Keratinocyte (primary cell): ENCODE data around the gene SCRN1. TPM values are rescaled to one million over a fixed set of nuclear protein-coding genes. Genes with fewer than 3 reads are reported as not detected.

Experiments
- DNase-seq: peaks from one replicate; pipeline ENCODE4 v3.0.0-alpha.2; 2011; ENCODE audit warnings: low read depth, missing footprints, low spot score
- FAIRE-seq: peaks from 2 replicates; lab custom pipeline; 2011; peaks lifted over from hg19 to GRCh38; lab: Jason Lieb, UNC
- H2AFZ ChIP-seq: 2 replicates; pipeline ENCODE4 v1.6.0; 2012; ENCODE audit warnings: low read length, control low read depth, inconsistent platforms; ENCODE audit not compliant: control insufficient read depth
- H3K27ac ChIP-seq: 2 replicates; pipeline ENCODE4 v1.5.1; 2011; ENCODE audit warnings: low read length; ENCODE audit not compliant: control insufficient read depth, insufficient read depth
- H3K27me3 ChIP-seq: 3 replicates; pipeline ENCODE4 v1.6.0; 2011; ENCODE audit warnings: low read length; ENCODE audit not compliant: control insufficient read depth, insufficient read depth; ENCODE audit errors: extremely low read depth
- H3K36me3 ChIP-seq, 2 experiments: 2 replicates in 1 of 2; 3 replicates in 1 of 2; pipeline ENCODE4 v1.5.1; 2011; ENCODE audit warnings: low read length in 2 of 2, mild to moderate bottlenecking in 1 of 2; ENCODE audit not compliant: control insufficient read depth in 2 of 2, insufficient read depth in 2 of 2; ENCODE audit errors: extremely low read depth in 1 of 2
- H3K4me1 ChIP-seq: 3 replicates; pipeline ENCODE4 v1.5.1; 2011; ENCODE audit warnings: low read length; ENCODE audit not compliant: control insufficient read depth, insufficient read depth; ENCODE audit errors: extremely low read depth
- H3K4me2 ChIP-seq: 3 replicates; pipeline ENCODE4 v1.6.0; 2011; ENCODE audit warnings: low read depth, low read length; ENCODE audit not compliant: control insufficient read depth, insufficient read depth; ENCODE audit errors: extremely low read depth
- H3K4me3 ChIP-seq, 3 experiments: fragments of 200-600 bp in 1 of 3; sonication (generic) in 1 of 3; 2 replicates in 2 of 3; 3 replicates in 1 of 3; pipeline ENCODE4 v1.5.1; 2011 to 2016; ENCODE audit warnings: low read length in 3 of 3, mild to moderate bottlenecking in 3 of 3, control low read depth in 2 of 3, inconsistent platforms in 1 of 3, low read depth in 1 of 3, mixed read lengths in 1 of 3, mixed run types in 1 of 3, moderate library complexity in 1 of 3; ENCODE audit not compliant: control insufficient read depth in 2 of 3, insufficient read depth in 2 of 3; ENCODE audit errors: extremely low read depth in 1 of 3
- H3K79me2 ChIP-seq: 2 replicates; pipeline ENCODE4 v1.6.0; 2012; ENCODE audit warnings: low read length; ENCODE audit not compliant: control insufficient read depth, insufficient read depth
- H3K9ac ChIP-seq: 3 replicates; pipeline ENCODE4 v1.6.0; 2011; ENCODE audit warnings: low read length; ENCODE audit not compliant: control insufficient read depth, insufficient read depth; ENCODE audit errors: extremely low read depth
- H3K9me1 ChIP-seq: 3 replicates; pipeline ENCODE4 v1.6.0; 2011; ENCODE audit warnings: low read length; ENCODE audit not compliant: control insufficient read depth, insufficient read depth; ENCODE audit errors: extremely low read depth
- H3K9me3 ChIP-seq: 2 replicates; pipeline ENCODE4 v1.5.1; 2012; ENCODE audit warnings: low read depth, low read length; ENCODE audit not compliant: control insufficient read depth
- H4K20me1 ChIP-seq: 3 replicates; pipeline ENCODE4 v1.6.0; 2011; ENCODE audit warnings: low read length; ENCODE audit not compliant: control insufficient read depth, insufficient read depth; ENCODE audit errors: extremely low read depth
- EZH2 ChIP-seq: IDR thresholded peaks from one replicate; pipeline ENCODE4 v1.6.1; 2012; ENCODE audit warnings: inconsistent platforms, mild to moderate bottlenecking, low read length, moderate library complexity
- dilution Hi-C: fragments of 300-500 bp; cut with MboI; formaldehyde crosslinking; loops from one replicate; pipeline ENCODE4 v1.7.0; 2020; ENCODE audit warnings: low sequenced_read_pairs; ENCODE audit not compliant: extremely low pct_ligation_motif_present
- polyA plus RNA-seq, 5 experiments: library from polyadenylated mRNA; depleted of rRNA in 3 of 5; stranded (reverse) in 3 of 5; stranded (forward) in 1 of 5; unstranded in 1 of 5; fragments of >200 nt; gene quantifications; 1 replicate in 1 of 5; 2 replicates in 3 of 5; 3 replicates in 1 of 5; pipeline versions ENCODE4 v1.2.1 to v1.2.3, GENCODE V29; 2011 to 2012; ENCODE audit warnings: missing spikeins in 2 of 5, low read depth in 1 of 5, low replicate concordance in 1 of 5
- TF ChIP-seq, protein P1 (sequence below), 3 experiments: IDR thresholded peaks in 1 of 3; conservative IDR thresholded peaks in 1 of 3; optimal IDR thresholded peaks in 1 of 3; 2 replicates in 2 of 3; 3 replicates in 1 of 3; pipeline versions ENCODE3 to v1.5.1; 2011; ENCODE audit warnings: low read length in 3 of 3, mild to moderate bottlenecking in 3 of 3, moderate library complexity in 2 of 3, control low read depth in 1 of 3, inconsistent platforms in 1 of 3; ENCODE audit not compliant: insufficient read depth in 2 of 3; ENCODE audit errors: extremely low read depth in 1 of 3

Gene SCRN1
- polyA plus RNA-seq, 1 donor (not counting 4 experiments of a cell fraction or from before 2014, with no cell fraction given): 52.3 TPM

DNA sequence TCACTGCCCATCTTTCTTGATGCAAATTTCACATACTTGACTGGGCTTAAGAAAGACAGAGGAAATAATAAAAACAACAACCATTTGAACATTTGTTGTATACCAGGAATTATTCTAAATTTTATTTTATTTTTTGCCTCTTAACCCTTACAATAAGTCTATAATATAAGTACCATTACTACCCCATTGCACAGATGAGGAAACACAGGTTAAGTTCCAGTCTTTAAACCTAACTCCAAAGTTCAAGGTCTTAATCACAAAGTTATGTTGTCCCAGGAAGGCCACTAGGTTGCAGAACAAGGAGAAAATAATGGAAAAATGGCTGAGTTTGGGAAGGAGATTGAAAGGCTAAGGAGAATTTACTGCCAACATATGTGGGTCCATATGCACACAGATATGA lies 33.4 kb upstream of the SCRN1 start:
- no peak overlapping the region for H3K27ac ChIP-seq
- FAIRE-seq: no peak
- H3K9me3 ChIP-seq: no peaks in the 10 kb centered on the region
- H3K79me2 ChIP-seq: peaks cover 33% of the 10 kb centered on the region
- dilution Hi-C loops: no loop called here
- no peak for DNase-seq
- peak overlapping the region; percentile 15 for H3K4me2 ChIP-seq
- TF ChIP-seq, protein P1, sequence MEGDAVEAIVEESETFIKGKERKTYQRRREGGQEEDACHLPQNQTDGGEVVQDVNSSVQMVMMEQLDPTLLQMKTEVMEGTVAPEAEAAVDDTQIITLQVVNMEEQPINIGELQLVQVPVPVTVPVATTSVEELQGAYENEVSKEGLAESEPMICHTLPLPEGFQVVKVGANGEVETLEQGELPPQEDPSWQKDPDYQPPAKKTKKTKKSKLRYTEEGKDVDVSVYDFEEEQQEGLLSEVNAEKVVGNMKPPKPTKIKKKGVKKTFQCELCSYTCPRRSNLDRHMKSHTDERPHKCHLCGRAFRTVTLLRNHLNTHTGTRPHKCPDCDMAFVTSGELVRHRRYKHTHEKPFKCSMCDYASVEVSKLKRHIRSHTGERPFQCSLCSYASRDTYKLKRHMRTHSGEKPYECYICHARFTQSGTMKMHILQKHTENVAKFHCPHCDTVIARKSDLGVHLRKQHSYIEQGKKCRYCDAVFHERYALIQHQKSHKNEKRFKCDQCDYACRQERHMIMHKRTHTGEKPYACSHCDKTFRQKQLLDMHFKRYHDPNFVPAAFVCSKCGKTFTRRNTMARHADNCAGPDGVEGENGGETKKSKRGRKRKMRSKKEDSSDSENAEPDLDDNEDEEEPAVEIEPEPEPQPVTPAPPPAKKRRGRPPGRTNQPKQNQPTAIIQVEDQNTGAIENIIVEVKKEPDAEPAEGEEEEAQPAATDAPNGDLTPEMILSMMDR (optimal IDR thresholded peaks at IDR 0.05 in 1 of 3, IDR thresholded peaks at IDR 0.05 in 1 of 3, conservative IDR thresholded peaks at IDR 0.05 in 1 of 3; ENCODE audit: extremely low read depth in 1 of 3, insufficient read depth in 2 of 3, low read length in 3 of 3): no peak
- TF ChIP-seq EZH2: no peak
- H2AFZ ChIP-seq: no peak overlapping the region
- no peaks in the 10 kb centered on the region for H4K20me1 ChIP-seq
- H3K9me1 ChIP-seq: no peaks in the 10 kb centered on the region
- H3K9ac ChIP-seq: no peak overlapping the region
- peaks cover 22% of the 10 kb centered on the region for H3K4me1 ChIP-seq
- no peaks in the 10 kb centered on the region for H3K27me3 ChIP-seq
- H3K36me3 ChIP-seq: peaks cover 0 to 5% of the 10 kb centered on the region in 2 experiments
- H3K4me3 ChIP-seq: no peak overlapping the region

DNA sequence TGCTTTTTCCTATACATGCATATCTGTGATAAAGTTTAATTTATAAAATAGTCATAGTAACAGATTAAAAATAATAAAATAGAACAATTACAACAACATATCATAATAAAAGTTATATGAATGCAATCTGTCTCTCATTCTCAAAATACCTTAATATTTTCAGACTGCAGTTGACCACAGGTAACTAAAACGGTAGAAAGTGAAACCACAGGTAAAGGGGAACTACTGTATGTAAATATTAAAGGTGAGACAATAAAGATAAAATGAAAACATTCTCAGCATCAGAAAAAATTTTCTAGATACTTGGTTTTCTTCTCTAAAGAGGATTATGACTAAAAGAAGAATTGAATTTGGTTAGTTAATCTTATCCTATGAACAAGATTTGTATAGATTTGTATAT lies 30.9 kb upstream of the SCRN1 start:
- peaks cover 19% of the 10 kb centered on the region for H3K4me1 ChIP-seq
- H2AFZ ChIP-seq: no peak overlapping the region
- H3K4me2 ChIP-seq: peak overlapping the region; percentile 62
- no peaks in the 10 kb centered on the region for H3K27me3 ChIP-seq
- DNase-seq (no peak), FAIRE-seq (no peak)
- H3K36me3 ChIP-seq: peaks cover 0 to 5% of the 10 kb centered on the region in 2 experiments
- no peak for TF ChIP-seq EZH2
- TF ChIP-seq, protein P1 (optimal IDR thresholded peaks at IDR 0.05 in 1 of 3, IDR thresholded peaks at IDR 0.05 in 1 of 3, conservative IDR thresholded peaks at IDR 0.05 in 1 of 3; ENCODE audit: extremely low read depth in 1 of 3, insufficient read depth in 2 of 3, low read length in 3 of 3): no peak
- dilution Hi-C loops: no loop called here
- no peak overlapping the region for H3K27ac ChIP-seq
- H3K9me1 ChIP-seq: no peaks in the 10 kb centered on the region
- H3K9ac ChIP-seq: no peak overlapping the region
- H3K9me3 ChIP-seq: no peaks in the 10 kb centered on the region
- no peak overlapping the region for H3K4me3 ChIP-seq
- peaks cover 26% of the 10 kb centered on the region for H3K79me2 ChIP-seq
- no peaks in the 10 kb centered on the region for H4K20me1 ChIP-seq
